GM23248 (cell line): ENCODE data around the gene APCDD1. TPM values are rescaled to one million over a fixed set of nuclear protein-coding genes. Genes with fewer than 3 reads are reported as not detected.
A peak's percentile ranks its signal among the peaks of the same experiment; 100 is the strongest.

ENCODE experiments used
- DNase-seq: peaks from one replicate; pipeline ENCODE4 v3.0.0-alpha.2; 2015
- H2AFZ ChIP-seq: fragments of 200-600 bp; sonication (generic); 2 replicates; pipeline ENCODE4 v1.6.1; 2016; ENCODE audit warnings: antibody characterized with exemption
- H3F3A ChIP-seq: fragments of 200-600 bp; sonication (generic); 2 replicates; pipeline ENCODE4 v1.6.1; 2016; ENCODE audit warnings: mild to moderate bottlenecking, antibody characterized with exemption, mixed run types; ENCODE audit not compliant: insufficient read depth
- H3K27ac ChIP-seq: fragments of 200-600 bp; sonication (generic); 2 replicates; pipeline ENCODE4 v1.5.1; 2016; ENCODE audit warnings: mild to moderate bottlenecking
- H3K27me3 ChIP-seq: fragments of 200-600 bp; sonication (generic); replicated peaks from 2 replicates; pipeline ENCODE4 v1.6.1; 2016; ENCODE audit warnings: mild to moderate bottlenecking; ENCODE audit not compliant: insufficient read depth
- H3K36me3 ChIP-seq: fragments of 200-600 bp; sonication (generic); 2 replicates; pipeline ENCODE4 v1.6.1; 2016; ENCODE audit warnings: low read depth, mild to moderate bottlenecking
- H3K4me1 ChIP-seq: fragments of 200-600 bp; sonication (generic); 2 replicates; pipeline ENCODE4 v1.6.1; 2016; ENCODE audit warnings: mild to moderate bottlenecking; ENCODE audit not compliant: insufficient read depth
- H3K4me2 ChIP-seq: fragments of 200-600 bp; sonication (generic); one replicate; pipeline ENCODE4 v1.6.1; 2016; ENCODE audit warnings: mild to moderate bottlenecking; ENCODE audit not compliant: unreplicated experiment
- H3K4me3 ChIP-seq: fragments of 200-600 bp; sonication (generic); 2 replicates; pipeline ENCODE4 v1.5.1; 2016; ENCODE audit warnings: mild to moderate bottlenecking
- H3K79me2 ChIP-seq: fragments of 200-600 bp; sonication (generic); 2 replicates; pipeline ENCODE4 v1.6.1; 2016; ENCODE audit warnings: mild to moderate bottlenecking; ENCODE audit not compliant: insufficient read depth
- H3K9ac ChIP-seq: fragments of 200-600 bp; sonication (generic); 2 replicates; pipeline ENCODE4 v1.6.1; 2016; ENCODE audit warnings: mild to moderate bottlenecking
- H3K9me2 ChIP-seq: fragments of 200-600 bp; sonication (generic); 2 replicates; pipeline ENCODE4 v1.6.1; 2016; ENCODE audit warnings: mixed run types, mild to moderate bottlenecking, moderate library complexity; ENCODE audit not compliant: insufficient read depth
- H3K9me3 ChIP-seq: fragments of 200-600 bp; sonication (generic); one replicate; pipeline ENCODE4 v1.6.1; 2017; ENCODE audit warnings: low read depth
- H4K20me1 ChIP-seq: fragments of 200-600 bp; sonication (generic); 2 replicates; pipeline ENCODE4 v1.6.0; 2016; ENCODE audit not compliant: insufficient read depth
- EZH2 ChIP-seq: fragments of 200-600 bp; sonication (generic); IDR thresholded peaks from 2 replicates; pipeline ENCODE4 v1.6.1; 2018; ENCODE audit warnings: antibody characterized with exemption, mild to moderate bottlenecking; ENCODE audit not compliant: insufficient read depth, poor library complexity, severe bottlenecking
- EZH2phosphoT487 ChIP-seq: fragments of 200-600 bp; sonication (generic); IDR thresholded peaks from 2 replicates; pipeline ENCODE4 v1.6.1; 2018; ENCODE audit warnings: antibody characterized with exemption, moderate library complexity, mild to moderate bottlenecking, low read depth; ENCODE audit not compliant: insufficient read depth
- WGBS, 2 experiments: methylation state at CpG; one replicate each; pipeline ENCODE4 v1.1.6; 2015 to 2017; ENCODE audit warnings: low lambda C conversion rate in 2 of 2, low coverage in 1 of 2; ENCODE audit errors: missing lambda C conversion rate in 2 of 2; 5-methylcytosine and 5-hydroxymethylcytosine counted together
- in situ Hi-C: fragments of 300-500 bp; cut with MboI; formaldehyde crosslinking; loops from 2 replicates; pipeline ENCODE4 v1.15.0; 2020
- polyA plus RNA-seq: library from polyadenylated mRNA; unstranded; fragments of >200 nt; fragmentation: Nextera tagmentation; extraction: Ambion mirVana; gene quantifications from 2 replicates; pipeline ENCODE4 v1.2.1, GENCODE V29; 2016
- total RNA-seq: library from RNA; depleted of rRNA; stranded (reverse); fragments of >200 nt; shearing (Covaris generic); gene quantifications from 2 replicates; pipeline ENCODE4 v1.2.3, GENCODE V29; 2014

The APCDD1 gene
- total and polyA plus RNA-seq, 2 experiments from 2014 or later = 0.30 TPM; not detected in 1

- no peak for TF ChIP-seq EZH2phosphoT487
- TF ChIP-seq EZH2 = no peak
- Histone ChIP-seq H3K4me1 (no peaks in the 10 kb centered on the region), H3K27ac (no peak overlapping the region), H3F3A (no peaks in the 10 kb centered on the region), H3K9me2 (no peaks in the 10 kb centered on the region), H4K20me1 (no peaks in the 10 kb centered on the region), H3K36me3 (no peaks in the 10 kb centered on the region), H3K27me3 (peaks cover 21% of the 10 kb centered on the region), H3K9ac (no peak overlapping the region), H2AFZ (no peak overlapping the region), H3K4me3 (no peak overlapping the region), H3K4me2 (no peak overlapping the region), H3K79me2 (no peaks in the 10 kb centered on the region), H3K9me3 (no peaks in the 10 kb centered on the region)
- 82 to 83% methylated on average over 16 to 17 of the region's 17 CpGs for WGBS, 2 experiments
- DNase-seq = no peak
- in situ Hi-C loops = no loop called here
Observed at GRCh38 chr18:10474309-10474708, 19.9 kb downstream of the APCDD1 start.

DNA sequence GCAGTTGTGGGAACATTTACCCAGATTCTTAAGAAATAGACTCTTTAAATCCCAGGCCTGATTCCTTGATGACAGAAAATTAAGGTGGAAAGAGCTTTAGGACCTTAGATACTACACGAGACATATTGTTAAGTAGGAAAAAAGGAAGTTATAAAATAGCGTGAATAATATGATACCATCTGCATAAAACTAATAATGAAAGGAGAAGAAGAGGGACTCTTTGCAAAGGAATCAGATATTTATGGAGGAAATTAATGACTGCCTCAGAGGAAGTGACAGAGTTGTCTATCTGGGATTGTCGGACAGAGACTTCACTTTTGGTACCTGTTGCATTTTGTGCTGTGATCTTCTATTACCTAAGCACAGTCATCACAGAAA lies 20.8 kb downstream of the APCDD1 start:
- Histone ChIP-seq H3K36me3 (no peaks in the 10 kb centered on the region), H3K9me3 (no peaks in the 10 kb centered on the region), H3K27me3 (peaks cover 21% of the 10 kb centered on the region), H3K4me1 (no peaks in the 10 kb centered on the region), H3K9me2 (no peaks in the 10 kb centered on the region), H3K79me2 (no peaks in the 10 kb centered on the region), H3K4me3 (no peak overlapping the region), H3F3A (no peaks in the 10 kb centered on the region), H3K9ac (no peak overlapping the region), H2AFZ (no peak overlapping the region), H3K27ac (no peak overlapping the region), H3K4me2 (no peak overlapping the region), H4K20me1 (no peaks in the 10 kb centered on the region)
- no peak for TF ChIP-seq EZH2phosphoT487
- no peak for TF ChIP-seq EZH2
- WGBS, 2 experiments = 65 to 71% methylated on average over 3 of the region's 3 CpGs
- DNase-seq = no peak
- in situ Hi-C loops = no loop called here

- WGBS, 2 experiments = 60 to 64% methylated on average over 15 of the region's 15 CpGs
- H3K27ac ChIP-seq = no peak overlapping the region
- in situ Hi-C loops = no loop called here
Observed at GRCh38 chr18:10475654-10476291, 21.3 kb downstream of the APCDD1 start.

DNA sequence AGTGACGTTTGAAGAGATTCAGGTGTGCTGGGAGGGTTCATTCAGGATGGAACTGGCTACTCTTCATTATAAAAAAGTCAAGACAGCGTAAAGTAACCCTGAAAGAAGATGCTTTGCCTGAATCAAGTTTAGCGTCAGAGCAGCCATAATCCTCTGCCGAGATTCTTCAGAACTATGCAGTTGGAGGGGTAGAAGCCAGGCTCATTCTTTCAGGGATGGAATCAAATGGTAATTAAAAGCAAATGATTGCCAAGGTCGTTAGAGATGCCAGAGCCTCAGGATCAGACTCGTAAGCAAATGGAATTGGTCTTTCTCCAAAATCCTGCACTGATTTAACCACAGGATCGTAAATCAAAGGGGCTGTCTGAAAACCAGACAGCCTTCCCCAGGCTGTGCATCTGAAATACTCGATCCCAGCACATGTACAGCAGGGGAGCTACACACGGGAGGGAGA lies 21.9 kb downstream of the APCDD1 start:
- Histone ChIP-seq H4K20me1 (no peaks in the 10 kb centered on the region), H3K79me2 (no peaks in the 10 kb centered on the region), H3K27me3 (peaks cover 21% of the 10 kb centered on the region), H3K4me1 (no peaks in the 10 kb centered on the region), H3F3A (no peaks in the 10 kb centered on the region), H3K36me3 (no peaks in the 10 kb centered on the region), H3K27ac (no peak overlapping the region), H3K4me3 (no peak overlapping the region), H3K9me2 (no peaks in the 10 kb centered on the region), H3K9me3 (no peaks in the 10 kb centered on the region), H3K4me2 (peak overlapping the region; percentile 52), H2AFZ (no peak overlapping the region), H3K9ac (no peak overlapping the region)
- WGBS, 2 experiments = 10 to 12% methylated on average over 9 of the region's 9 CpGs
- in situ Hi-C loops = no loop called here
- TF ChIP-seq EZH2 (no peak), EZH2phosphoT487 (no peak)
- peak; percentile 34 for DNase-seq

More at GRCh38 chr18:10475654-10476291, 21.3 kb downstream of the APCDD1 start:
- Histone ChIP-seq H2AFZ (no peak overlapping the region), H4K20me1 (no peaks in the 10 kb centered on the region), H3K9ac (no peak overlapping the region), H3K4me3 (no peak overlapping the region), H3K9me2 (no peaks in the 10 kb centered on the region), H3F3A (no peaks in the 10 kb centered on the region), H3K4me2 (no peak overlapping the region), H3K36me3 (no peaks in the 10 kb centered on the region), H3K9me3 (no peaks in the 10 kb centered on the region), H3K79me2 (no peaks in the 10 kb centered on the region), H3K27me3 (peaks cover 21% of the 10 kb centered on the region), H3K4me1 (no peaks in the 10 kb centered on the region)
- DNase-seq = no peak
- TF ChIP-seq EZH2 (no peak), EZH2phosphoT487 (no peak)
